Measurements from ENCODE around the gene CFAP251. TPM values are rescaled to one million over a fixed set of nuclear protein-coding genes. Genes with fewer than 3 reads are reported as not detected.

The CFAP251 gene
- total RNA-seq, 4 donors from 2014 or later: 0.67 to 1.1 (median 0.95) TPM; not detected in 1

DNA sequence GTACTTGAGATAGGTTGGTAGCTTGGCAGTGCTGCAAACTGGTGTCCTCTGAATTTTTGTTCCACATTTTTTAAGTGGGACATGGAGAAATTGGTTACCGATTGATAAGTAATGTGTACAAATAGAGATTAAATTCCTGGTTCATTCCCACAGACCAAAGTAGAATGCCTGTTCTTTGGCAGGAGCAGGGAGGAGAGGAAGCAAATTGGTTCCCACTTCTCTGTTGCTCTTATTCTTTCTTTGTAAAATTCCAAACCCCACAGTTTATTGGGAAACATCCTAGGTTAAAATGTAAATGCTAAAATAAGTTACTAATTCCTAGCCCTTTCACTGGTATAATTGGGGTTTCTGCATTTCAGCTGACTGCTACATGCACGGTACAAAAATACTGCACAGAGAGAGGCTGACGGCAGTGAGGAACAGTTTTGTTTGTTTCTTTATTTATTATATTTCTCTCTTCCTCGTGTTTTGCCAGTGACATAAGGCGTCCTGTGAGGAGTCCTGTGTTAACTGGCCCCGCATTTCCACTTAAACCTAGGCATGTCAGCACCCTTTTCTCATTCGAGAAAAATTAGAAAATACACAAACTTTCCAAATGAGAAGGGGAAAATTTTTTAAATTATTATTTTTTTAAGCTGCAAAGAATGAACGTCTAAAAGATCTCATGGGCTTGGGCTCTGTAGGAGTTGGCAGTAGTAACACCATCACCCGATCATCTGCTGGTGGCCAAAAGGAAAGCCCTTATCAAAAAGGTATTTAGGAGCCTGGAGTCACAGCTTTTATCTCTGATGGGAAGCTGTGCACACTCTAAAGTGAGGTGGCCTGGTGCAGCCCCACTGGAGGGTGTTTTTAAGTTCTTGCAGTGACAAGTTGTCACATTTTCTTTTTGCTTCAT lies 77.9 kb downstream of the CFAP251 start:
- Histone ChIP-seq H3K27ac (no peak overlapping the region), H3K36me3 (no peaks in the 10 kb centered on the region), H3K4me1 (no peaks in the 10 kb centered on the region), H3K9me3 (no peaks in the 10 kb centered on the region), H3K27me3 (no peaks in the 10 kb centered on the region), H3K4me3 (no peak overlapping the region)
- no peak for DNase-seq
- TF ChIP-seq POLR2A (IDR thresholded peaks at IDR 0.05): no peak
- TF ChIP-seq, protein P1, sequence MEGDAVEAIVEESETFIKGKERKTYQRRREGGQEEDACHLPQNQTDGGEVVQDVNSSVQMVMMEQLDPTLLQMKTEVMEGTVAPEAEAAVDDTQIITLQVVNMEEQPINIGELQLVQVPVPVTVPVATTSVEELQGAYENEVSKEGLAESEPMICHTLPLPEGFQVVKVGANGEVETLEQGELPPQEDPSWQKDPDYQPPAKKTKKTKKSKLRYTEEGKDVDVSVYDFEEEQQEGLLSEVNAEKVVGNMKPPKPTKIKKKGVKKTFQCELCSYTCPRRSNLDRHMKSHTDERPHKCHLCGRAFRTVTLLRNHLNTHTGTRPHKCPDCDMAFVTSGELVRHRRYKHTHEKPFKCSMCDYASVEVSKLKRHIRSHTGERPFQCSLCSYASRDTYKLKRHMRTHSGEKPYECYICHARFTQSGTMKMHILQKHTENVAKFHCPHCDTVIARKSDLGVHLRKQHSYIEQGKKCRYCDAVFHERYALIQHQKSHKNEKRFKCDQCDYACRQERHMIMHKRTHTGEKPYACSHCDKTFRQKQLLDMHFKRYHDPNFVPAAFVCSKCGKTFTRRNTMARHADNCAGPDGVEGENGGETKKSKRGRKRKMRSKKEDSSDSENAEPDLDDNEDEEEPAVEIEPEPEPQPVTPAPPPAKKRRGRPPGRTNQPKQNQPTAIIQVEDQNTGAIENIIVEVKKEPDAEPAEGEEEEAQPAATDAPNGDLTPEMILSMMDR (IDR thresholded peaks at IDR 0.05): no peak

DNA sequence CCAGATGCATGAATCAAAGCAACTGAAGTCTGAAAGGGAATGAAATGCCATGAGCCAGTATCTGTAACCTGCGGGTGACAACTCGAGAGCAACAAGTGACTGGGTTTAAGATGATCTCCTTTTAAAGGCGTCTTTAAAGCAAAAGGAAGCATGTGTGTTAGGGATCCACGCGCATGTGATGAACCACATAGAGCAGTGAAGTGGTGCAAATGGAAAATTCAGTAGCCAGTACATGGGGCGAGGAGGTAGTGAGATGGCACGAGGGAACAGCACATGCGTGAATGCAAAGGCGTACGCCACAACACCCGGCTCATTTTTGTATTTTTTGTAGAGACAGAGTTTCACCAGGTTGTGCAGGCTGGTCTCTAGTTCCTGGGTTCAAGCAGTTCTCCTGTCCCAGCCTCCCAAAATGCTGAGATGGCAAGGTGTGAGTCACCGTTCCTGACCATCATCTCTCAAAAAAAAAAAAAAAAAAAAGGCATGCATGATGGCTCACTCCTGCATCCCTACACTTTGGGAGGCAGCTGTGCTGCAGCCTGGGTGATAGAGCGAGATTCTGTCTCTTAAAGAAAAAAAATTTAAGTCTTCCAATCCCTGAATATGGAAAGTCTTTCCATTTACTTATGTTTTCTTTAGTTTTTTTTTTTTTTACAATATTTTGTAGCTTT lies 78.7 kb downstream of the CFAP251 start:
- H3K27me3 ChIP-seq: no peaks in the 10 kb centered on the region
- H3K36me3 ChIP-seq: no peaks in the 10 kb centered on the region
- H3K9me3 ChIP-seq: no peaks in the 10 kb centered on the region
- DNase-seq: no peak
- no peaks in the 10 kb centered on the region for H3K4me1 ChIP-seq
- TF ChIP-seq, protein P1 (IDR thresholded peaks at IDR 0.05): no peak
- TF ChIP-seq POLR2A (IDR thresholded peaks at IDR 0.05): no peak
- H3K27ac ChIP-seq: no peak overlapping the region
- H3K4me3 ChIP-seq: no peak overlapping the region

DNA sequence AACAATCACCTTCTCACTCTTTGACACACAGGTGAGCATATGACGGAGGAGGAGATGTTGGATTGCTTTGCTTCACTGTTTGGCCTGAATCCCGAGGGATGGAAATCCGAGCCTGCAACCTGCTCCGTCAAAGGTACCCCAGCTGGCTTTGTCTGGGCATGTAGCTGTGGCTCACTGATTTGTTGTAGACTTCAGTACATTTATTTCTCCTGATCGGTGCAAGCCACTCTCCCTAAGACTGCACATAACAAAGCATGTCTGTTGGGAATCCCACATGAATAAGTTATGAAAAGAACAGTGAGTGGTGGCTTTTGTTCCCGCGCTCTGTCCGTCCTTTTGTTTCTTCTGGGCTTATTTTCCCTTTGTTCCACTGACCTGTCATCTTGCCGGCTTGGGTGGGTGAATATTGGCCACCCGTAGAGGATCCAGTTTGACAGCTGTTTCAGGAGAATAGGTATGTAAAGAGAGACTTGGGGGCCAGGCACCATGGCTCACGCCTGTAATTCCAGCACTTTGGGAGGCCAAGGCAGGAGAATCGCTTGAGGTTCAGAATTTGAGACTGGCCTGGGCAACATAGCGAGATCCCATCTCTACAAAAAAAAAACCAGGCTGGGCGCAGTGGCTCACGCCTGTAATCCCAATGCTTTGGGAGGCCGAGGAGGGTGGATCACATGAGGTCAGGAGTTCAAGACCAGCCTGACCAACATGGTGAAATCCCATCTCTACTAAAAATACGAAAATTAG lies 83.2 kb downstream of the CFAP251 start:
- no peak for DNase-seq
- Histone ChIP-seq H3K4me1 (peaks cover 0 to 23% (median 5%) of the 10 kb centered on the region in 4 donors), H3K36me3 (no peaks in the 10 kb centered on the region), H3K9me3 (no peaks in the 10 kb centered on the region), H3K4me3 (no peak overlapping the region), H3K27ac (no peak overlapping the region), H3K27me3 (no peaks in the 10 kb centered on the region)
- TF ChIP-seq POLR2A (IDR thresholded peaks at IDR 0.05): no peak
- TF ChIP-seq, protein P1 (IDR thresholded peaks at IDR 0.05): no peak

DNA sequence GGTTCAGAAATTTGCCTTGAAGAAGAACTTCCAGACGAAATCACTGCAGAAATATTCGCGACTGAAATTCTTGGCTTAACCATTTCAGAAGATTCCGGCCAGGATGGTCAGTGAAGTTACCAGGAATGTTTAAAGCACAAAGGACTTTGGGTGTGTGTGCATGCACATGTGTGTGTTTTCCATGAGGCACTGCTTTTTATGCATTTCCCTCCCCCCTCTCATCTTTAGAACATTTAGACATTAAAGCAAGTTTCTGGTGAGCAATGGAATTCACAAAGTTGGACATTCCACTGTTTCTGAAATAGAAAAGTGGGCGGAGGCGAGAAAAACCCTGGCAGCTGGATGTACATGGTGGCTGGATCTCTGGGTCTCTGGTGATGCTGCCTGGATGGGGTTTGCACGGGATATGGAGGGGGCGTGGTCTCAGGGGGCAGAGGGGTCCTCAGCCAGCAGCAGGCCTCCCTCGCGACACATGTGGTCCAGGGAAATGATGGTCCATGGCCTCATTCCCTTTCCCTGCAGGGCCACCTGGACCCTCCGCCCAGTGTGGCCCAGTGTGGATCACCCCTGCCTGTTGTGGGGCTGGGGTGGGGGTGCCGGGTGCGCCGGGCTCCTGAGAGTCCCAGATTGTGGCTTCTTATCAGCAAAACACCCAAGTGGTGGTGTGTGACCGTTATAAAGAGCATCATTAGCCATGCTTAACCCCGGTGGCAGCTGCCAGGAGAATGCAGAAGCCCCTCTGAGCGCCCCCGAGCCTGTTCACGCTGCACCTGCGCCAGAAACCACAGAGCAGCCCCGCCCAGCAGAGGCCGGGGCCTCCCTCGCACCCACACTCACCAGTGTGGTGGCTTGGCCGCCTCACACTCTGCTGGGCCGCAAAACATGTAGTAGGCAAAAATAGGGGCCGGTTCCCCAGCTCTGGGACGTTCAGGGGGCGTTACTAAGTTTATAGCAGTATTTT lies 85.5 kb downstream of the CFAP251 start:
- peaks cover 0 to 25% (median 5%) of the 10 kb centered on the region in 4 donors for H3K4me1 ChIP-seq
- H3K27ac ChIP-seq: peak overlapping the region in 1 of 4 donors; percentile 69
- TF ChIP-seq, protein P1 (IDR thresholded peaks at IDR 0.05): no peak
- no peak for TF ChIP-seq POLR2A (IDR thresholded peaks at IDR 0.05)
- peak in 2 of 3 donors; percentile 78 to 79 for DNase-seq
- H3K9me3 ChIP-seq: no peaks in the 10 kb centered on the region
- H3K27me3 ChIP-seq: no peaks in the 10 kb centered on the region
- H3K4me3 ChIP-seq: no peak overlapping the region
- no peaks in the 10 kb centered on the region for H3K36me3 ChIP-seq
